NCI-H2029 treated with DMSO at 0.1 percent for 48 hours (cell line): ENCODE measurements around the gene TLE4.
A peak's percentile ranks its signal among the peaks of the same experiment; 100 is the strongest.

ENCODE experiments used
- DNase-seq: peaks from one replicate; lab custom pipeline; 2025; lab: John Stamatoyannopoulos, UW

TLE4 gene

GRCh38 chr9:79664375-79664831, 92.6 kb downstream of the TLE4 start:
- DNase-seq: no peak

GRCh38 chr9:79665369-79665768, 93.6 kb downstream of the TLE4 start:
- no peak for DNase-seq

DNA sequence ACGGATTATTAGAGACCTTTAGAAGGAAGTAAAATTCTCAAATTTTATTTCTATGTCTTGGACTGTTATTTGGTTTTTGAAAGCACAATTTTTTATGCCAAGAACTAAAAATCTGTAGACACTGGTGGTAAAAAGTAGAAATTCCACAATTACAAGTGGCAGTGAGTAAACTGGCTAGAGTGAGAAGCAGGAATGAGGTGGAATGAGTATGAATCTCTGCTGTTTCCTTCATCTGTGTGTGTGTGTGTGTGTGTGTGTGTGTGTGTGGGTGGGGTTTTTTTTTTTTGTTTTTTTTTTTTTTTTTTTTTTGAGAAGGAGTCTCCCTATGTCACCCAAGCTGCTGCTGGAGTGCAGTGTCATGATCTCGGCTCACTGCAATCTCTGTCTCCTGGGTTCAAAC, 94.2 kb downstream of the TLE4 start:
- DNase-seq: no peak

DNA sequence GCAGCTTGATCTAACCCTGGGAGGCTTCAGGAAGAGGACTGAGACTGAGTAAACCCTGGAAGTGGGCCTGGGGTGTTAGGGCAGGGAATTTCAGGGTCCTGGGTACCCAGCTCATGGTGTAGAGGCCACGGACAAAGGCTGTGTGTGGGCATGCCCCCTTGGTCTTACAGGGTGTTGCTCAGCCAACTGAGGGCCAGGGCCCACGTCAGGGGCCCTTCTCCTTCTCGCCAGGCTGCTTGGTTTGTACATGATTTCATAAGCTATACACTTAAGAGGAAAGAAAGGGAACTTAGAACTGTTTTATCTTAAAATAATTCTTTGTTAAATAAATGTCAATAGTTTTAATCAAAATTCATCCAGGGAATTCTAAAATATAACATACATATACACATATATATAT, 95.4 kb downstream of the TLE4 start:
- DNase-seq: no peak

GRCh38 chr9:79667817-79668436, 96.2 kb downstream of the TLE4 start:
- DNase-seq: peak; percentile 99

DNA sequence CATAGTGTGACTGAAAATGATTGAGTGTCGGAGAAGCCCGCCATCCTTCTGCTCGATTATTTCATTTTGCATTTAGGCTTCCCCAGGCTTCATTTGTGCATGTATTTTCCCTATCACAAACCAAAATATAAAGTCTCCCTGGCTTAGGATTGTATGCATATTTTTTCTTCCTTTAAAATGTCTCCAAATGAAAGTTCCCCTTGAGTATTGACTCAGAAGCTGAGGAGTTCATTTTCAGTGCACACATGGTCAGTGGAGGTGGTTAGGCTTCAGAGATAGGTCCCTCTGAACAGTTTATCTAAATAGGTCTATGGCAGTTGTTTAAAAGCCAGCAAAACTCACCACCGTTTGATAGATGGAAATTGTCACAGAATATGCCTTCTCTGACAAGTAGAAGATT, 97.2 kb downstream of the TLE4 start:
- DNase-seq: no peak

- DNase-seq: no peak
Observed at GRCh38 chr9:79670269-79670961, 98.7 kb downstream of the TLE4 start.

DNA sequence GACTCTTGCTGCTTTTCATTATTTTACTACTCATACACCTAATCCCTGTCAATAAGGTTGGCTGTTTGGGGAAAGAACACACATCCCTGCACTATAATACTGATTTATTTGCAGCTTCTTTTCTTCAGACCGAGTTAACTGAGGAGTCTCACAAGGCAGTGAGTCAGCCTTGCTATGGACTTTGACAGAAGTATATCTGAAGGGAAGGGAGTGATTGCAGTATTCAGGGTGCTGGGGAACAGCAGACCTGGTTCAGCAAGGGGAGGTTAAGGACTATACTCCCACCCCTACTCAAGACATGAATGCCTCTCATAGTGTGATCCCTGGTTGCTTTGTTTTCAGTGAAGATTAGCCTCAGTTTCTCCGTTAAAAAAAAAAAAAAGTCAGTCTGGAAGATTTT, 99.8 kb downstream of the TLE4 start:
- no peak for DNase-seq

DNA sequence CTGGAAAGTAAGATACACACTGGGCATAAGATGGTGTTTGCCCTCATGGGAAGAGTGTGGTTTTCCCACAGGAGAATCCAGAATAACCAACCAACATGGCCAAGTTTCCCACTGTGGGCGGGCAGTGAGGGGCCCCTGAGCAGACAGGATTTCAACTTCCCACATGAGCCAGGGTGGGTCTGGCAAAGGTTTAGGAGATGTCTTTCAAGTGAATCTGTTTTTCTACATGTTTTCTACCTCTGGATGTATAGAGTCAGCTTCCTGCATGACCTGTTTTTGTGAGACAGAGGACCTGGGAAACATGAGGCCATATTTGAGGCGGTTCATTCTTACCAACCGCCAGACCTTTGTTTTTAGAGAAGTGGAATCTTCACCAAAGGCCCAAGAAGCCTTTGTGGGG, 100.5 kb downstream of the TLE4 start:
- no peak for DNase-seq

DNA sequence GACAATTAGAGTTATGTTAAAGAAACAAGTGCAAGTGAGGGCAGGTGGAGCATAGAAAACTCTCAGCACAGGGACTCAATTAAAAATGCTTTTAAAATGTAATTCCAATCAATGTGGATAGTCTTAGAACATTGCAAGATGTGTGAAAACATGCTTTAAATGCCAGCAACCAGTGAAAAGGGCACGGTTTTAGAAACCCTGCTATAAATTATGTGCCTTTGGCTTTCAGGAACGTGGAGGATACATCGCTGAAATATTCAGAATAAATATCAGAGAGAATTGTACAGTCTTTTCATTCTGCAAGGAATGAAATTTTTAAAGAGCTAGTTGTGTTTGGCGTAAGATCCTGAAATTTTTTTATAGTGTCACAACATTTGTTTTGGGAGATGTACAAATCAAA, 101.1 kb downstream of the TLE4 start:
- no peak for DNase-seq

- no peak for DNase-seq
Observed at GRCh38 chr9:79673614-79674013, 101.8 kb downstream of the TLE4 start.

DNA sequence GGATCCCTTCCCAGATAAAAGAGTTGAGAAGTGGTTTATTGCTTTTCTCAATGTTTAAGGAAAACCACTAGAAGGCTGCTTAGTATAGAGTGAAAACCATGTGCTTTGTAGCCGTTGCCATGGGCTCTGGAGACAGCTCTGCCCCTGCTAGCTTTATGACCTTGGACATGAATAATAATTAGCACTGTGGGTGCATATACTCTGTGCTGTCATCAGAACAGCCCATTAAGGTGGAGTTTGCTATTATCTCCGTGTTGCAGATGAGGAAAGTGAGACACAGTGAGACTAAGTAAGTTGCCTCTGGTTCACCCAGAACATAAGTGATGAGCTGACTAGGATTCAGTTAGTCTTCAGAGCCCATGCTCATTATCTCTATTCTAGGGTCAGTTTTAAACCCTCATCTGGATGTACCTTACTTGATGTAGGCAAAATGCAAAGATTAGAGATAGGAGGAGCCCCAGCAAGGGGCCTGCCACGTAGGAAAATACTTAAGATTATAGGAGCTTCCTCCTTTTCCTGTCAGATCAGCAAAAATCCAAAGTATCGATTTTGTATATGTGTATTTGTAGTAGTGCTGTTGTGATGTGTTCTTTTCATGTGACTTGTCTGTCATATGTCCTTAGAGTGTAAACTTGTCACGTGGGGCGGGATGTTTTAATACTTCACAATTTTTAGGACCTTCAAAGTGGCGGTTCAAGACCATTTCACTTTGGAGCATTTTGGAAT, 102.5 kb downstream of the TLE4 start:
- DNase-seq: no peak

DNA sequence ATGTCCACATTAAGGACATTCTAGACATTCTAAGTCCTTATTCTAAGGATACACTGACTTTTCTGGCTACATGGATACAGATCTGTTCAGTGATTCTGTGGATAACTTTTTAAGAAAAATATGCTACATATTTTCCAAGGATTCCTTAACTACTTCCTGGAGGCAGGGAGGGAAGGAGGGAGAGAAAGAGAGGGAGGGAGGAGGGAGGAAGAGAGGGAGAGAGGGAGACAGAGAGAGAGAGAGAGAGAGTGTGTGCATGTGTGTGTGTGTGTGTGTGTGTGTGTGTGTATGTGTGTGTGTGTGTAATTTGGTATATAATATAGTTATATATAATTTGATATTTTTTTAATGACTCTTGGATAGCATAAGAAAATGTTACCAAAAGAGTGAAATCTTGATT, 109.8 kb downstream of the TLE4 start:
- no peak for DNase-seq

DNA sequence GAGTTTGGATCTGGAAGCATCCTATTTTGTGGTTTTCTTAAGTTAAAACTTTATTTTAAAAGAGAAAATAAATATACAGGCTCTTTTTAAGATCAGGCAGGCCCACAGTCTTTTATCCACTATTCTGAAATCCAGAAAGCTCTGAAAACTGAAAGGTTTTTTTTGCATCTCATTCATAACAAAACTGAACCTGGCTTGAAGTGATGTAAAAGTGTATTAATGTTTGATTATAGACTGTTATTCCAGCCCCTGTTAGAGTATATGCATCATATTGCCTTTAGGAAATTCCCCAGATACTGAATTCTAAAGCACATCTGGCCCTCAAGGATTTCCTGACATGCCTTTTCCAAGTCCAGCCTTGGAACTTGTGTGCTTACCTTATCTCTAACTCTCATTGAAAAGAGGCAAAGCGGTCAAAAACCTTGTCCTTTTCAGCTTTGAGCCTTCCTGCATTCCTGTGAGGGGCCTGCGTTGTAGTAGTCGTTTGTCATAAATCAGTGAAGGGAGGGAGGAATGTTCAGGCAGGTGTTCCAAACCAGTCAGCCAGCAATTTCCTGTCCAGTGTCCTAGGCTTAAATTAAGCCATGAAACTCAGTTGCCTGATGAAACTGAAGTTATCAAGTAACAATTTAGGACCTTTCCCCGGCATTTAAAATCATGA, 110.4 kb downstream of the TLE4 start:
- DNase-seq: no peak

DNA sequence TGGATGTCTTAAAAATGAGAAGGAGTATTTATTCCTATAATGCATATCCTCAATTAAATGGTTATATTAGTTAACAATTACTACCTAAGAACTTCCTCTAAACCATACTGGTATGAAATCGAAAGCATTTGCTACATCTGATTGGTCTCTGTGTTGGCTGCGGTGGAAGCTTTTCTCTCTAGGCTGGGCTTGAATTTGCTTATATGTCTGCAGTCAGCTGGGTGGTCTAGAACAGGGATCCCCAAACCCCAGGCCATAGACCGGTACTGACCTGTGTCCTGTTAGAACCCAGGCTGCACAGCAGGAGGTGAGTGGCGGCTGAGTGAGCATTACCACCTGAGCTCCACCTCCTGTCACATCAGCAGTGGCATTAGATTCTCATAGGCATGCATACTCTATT, 112.3 kb downstream of the TLE4 start:
- DNase-seq: no peak

DNA sequence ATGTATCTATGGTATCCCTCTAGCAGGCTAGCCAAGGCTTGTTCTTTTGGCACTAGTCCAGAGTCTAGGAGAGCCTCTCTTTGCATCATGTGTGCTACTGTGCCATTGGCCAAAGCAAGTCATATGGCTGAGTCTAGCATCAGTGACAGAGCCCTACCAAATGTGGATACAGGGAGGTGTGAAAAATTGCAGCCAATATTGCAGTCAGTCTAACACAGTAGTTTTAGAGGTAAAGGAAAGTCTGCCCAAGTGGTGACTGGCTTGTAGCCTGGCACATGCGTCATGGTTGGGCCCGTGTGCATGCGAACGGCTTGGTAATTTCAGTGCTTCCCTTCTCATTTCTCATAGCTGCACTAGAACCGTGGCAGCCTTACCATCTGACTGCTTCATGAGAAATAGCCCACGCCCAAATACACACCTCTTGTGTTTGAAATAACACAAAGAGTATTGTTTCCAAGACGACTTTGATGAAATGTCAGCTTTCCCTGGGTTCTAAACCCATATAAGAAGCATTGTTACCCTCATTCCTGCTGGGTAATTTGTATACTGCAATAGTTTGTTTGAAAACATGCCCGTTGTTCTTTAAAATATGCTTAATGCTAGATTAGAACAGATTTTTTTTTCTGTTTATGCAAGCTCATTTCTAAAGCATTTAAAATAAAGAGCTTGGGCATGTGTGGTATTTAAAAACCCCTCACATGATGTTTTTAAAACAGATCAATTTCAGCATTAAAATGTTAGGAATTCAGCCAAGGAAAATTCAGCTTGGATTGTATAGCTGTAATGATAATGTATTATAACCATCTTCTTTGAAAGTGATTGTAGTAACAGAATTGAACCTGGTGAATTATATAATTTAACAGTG, 113.2 kb downstream of the TLE4 start:
- DNase-seq: no peak

GRCh38 chr9:79685577-79685976, 113.8 kb downstream of the TLE4 start:
- no peak for DNase-seq

GRCh38 chr9:79686381-79687130, 114.8 kb downstream of the TLE4 start:
- DNase-seq: no peak

- DNase-seq: no peak
Observed at GRCh38 chr9:79687131-79687447, 115.3 kb downstream of the TLE4 start.

DNA sequence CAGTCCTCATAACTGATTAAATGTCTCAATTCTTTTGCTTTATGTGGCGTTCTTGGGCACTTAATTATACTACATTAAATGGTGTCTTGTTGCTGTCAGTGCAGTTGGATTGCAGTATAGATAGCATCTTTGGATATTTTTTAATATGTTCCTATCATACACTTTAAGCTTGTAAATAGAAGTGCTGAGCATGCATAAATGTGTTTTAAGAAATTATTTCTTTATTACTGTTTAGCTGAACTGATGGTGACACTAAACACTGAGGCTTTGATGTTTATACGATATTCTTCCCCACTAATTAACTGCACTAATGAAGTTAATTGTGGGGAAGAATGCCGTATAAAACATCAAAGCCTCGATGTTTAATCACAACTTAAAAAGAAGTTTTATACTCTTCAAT, 116.6 kb downstream of the TLE4 start:
- no peak for DNase-seq

- no peak for DNase-seq
Observed at GRCh38 chr9:79689576-79689975, 117.8 kb downstream of the TLE4 start.
